Sigmoid colon (tissue), 4 donors: ENCODE measurements around the gene SART3.

Experiments
- EP300 ChIP-seq, 4 donors: sonication (generic); formaldehyde crosslinking; IDR thresholded peaks; one replicate each; pipeline ENCODE4 v1.6.1; 2017; ENCODE audit warnings: antibody characterized with exemption in 4 of 4
- POLR2A ChIP-seq, 2 donors: fragments of 450-650 bp; IDR thresholded peaks; one replicate each; pipeline ENCODE4 v1.6.1; 2016; ENCODE audit warnings: antibody characterized with exemption in 2 of 2, mild to moderate bottlenecking in 2 of 2, moderate library complexity in 2 of 2
- POLR2AphosphoS5 ChIP-seq, 4 donors: sonication (generic); formaldehyde crosslinking; IDR thresholded peaks; one replicate each; pipeline ENCODE4 v1.6.1; 2017; ENCODE audit warnings: antibody characterized with exemption in 4 of 4
- TF ChIP-seq, protein P1 (sequence below), 4 experiments: fragments of 450-650 bp in 3 of 4; fragments of 200-600 bp in 1 of 4; IDR thresholded peaks; one replicate each; pipeline ENCODE4 v1.5.1; 2016 to 2019; ENCODE audit warnings: antibody characterized with exemption in 4 of 4, mild to moderate bottlenecking in 3 of 4, moderate library complexity in 2 of 4

DNA sequence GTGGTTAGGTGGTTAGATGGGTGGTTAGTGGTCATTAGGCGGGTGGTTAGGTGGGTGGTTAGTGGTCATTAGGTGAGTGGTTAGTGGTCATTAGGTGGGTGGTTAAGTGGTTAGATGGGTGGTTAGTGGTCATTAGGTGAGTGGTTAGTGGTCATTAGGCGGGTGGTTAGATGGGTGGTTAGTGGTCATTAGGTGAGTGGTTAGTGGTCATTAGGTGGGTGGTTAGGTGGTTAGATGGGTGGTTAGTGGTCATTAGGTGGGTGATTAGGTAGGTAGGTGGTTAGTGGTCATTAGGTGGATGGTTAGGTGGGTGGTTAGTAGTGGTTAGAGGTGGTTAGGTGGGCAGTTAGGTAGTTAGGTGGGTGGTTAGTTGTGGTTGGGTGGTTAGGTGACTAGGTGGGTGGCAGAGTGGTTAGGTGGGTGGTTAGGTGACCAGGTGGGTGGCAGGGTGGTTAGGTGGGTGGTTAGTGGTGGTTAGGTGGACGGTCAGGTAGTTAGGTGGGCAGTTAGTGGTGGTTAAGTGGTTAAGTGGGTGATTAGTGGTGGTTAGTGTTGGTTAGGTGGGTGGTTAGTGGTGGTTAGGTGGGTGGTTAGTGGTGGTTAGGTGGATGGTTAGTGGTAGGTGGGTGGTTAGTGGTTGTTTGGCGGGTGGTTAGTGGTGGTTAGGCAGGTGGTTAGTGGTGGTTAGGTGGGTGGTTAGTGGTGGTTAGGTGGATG lies 44.9 kb upstream of the SART3 start:
- TF ChIP-seq POLR2A (IDR thresholded peaks at IDR 0.05) (no peak), POLR2AphosphoS5 (IDR thresholded peaks at IDR 0.05) (no peak), EP300 (IDR thresholded peaks at IDR 0.05) (no peak)
- TF ChIP-seq, protein P1, sequence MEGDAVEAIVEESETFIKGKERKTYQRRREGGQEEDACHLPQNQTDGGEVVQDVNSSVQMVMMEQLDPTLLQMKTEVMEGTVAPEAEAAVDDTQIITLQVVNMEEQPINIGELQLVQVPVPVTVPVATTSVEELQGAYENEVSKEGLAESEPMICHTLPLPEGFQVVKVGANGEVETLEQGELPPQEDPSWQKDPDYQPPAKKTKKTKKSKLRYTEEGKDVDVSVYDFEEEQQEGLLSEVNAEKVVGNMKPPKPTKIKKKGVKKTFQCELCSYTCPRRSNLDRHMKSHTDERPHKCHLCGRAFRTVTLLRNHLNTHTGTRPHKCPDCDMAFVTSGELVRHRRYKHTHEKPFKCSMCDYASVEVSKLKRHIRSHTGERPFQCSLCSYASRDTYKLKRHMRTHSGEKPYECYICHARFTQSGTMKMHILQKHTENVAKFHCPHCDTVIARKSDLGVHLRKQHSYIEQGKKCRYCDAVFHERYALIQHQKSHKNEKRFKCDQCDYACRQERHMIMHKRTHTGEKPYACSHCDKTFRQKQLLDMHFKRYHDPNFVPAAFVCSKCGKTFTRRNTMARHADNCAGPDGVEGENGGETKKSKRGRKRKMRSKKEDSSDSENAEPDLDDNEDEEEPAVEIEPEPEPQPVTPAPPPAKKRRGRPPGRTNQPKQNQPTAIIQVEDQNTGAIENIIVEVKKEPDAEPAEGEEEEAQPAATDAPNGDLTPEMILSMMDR (IDR thresholded peaks at IDR 0.05), result no peak
